ENCODE results near the gene JARID2.

DNA sequence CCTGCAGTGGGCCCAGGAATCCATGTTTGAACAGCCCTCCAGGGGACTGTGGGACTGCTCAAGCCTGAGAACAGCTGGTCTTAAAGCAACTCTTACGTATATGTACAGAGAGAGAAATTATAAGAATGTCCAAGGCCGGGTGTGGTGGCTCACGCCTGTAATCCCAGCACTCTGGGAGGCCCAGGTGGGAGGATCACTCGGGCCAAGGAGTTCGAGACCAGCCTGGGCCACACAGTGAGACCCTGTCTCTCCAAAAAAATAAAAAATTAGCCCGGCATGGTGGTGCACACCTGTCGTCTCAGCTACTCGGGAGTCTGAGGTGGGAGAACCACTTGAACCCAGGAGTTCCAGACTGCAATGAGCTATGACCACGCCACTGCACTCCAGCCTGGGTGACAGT, 283.0 kb downstream of the JARID2 start:
- TF ChIP-seq CTCF (IDR thresholded peaks at IDR 0.05 in 4 of 5, conservative IDR thresholded peaks at IDR 0.05 in 1 of 5) (no peak), POLR2A (IDR thresholded peaks at IDR 0.05) (no peak)

Data from gastrocnemius medialis (tissue), 4 donors.